B cell (primary cell): ENCODE data around the gene GAD1.

Experiments used
- CTCF ChIP-seq: fragments of 200-600 bp; IDR thresholded peaks from one replicate; pipeline ENCODE4 v1.8.0; 2022; ENCODE audit warnings: antibody characterized with exemption, mild to moderate bottlenecking
- EZH2 ChIP-seq: IDR thresholded peaks from 2 replicates; pipeline ENCODE4 v1.6.1; 2012; ENCODE audit warnings: borderline replicate concordance, low read depth, mild to moderate bottlenecking, moderate library complexity, low read length; ENCODE audit not compliant: insufficient read depth, poor library complexity, severe bottlenecking

DNA sequence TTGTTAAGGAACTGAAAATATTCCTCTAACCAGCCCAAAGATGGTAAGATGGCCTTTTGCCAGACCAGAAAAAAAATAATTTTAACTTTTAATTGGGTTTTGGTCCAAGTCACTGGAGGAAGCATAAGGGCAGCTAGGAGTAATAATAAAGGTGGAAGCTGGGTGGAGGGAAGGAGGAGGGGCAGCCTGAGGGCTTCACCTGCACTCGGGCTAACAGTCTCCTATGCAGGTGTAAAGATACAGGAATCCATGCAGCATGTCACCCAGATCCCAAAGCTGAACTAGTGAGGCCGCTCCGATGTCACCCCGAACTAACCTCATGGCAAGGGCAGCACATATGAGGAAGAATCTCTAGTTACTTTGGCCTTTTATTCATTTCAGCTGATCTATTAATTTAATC lies 75.2 kb downstream of the GAD1 start:
- TF ChIP-seq CTCF (no peak), EZH2 (no peak)
